Stomach (tissue), 9 donors: ENCODE results near the gene KRT17. TPM values are rescaled to one million over a fixed set of nuclear protein-coding genes. Genes with fewer than 3 reads are reported as not detected.
A peak's percentile ranks its signal among the peaks of the same experiment; 100 is the strongest.
"Not testable (repeated sequence)": the region's sequence is repeated elsewhere in the genome, so short reads cannot be mapped to it uniquely, and the experiment has no call there.

Source experiments
- DNase-seq, 2 donors: peaks; one replicate each; pipeline versions ENCODE4 v3.0.0 to v3.0.0-alpha.2; 2013 to 2019
- H3K27ac ChIP-seq, 5 donors: fragments of 200-600 bp in 4 of 5; sonication (generic) in 4 of 5; one replicate each; pipeline ENCODE4 v1.5.1; 2013 to 2019; ENCODE audit warnings: mild to moderate bottlenecking in 1 of 5, moderate library complexity in 1 of 5
- H3K27me3 ChIP-seq, 3 donors: fragments of 200-600 bp; sonication (generic); one replicate each; pipeline ENCODE4 v1.5.1; 2017 to 2019; ENCODE audit warnings: mixed run types in 1 of 3
- H3K36me3 ChIP-seq, 4 donors: fragments of 200-600 bp; sonication (generic); 1 replicate in 3 of 4; 2 replicates in 1 of 4; pipeline ENCODE4 v1.5.1; 2016 to 2019
- H3K4me1 ChIP-seq, 4 donors: fragments of 200-600 bp; sonication (generic); one replicate each; pipeline ENCODE4 v1.5.1; 2016 to 2019
- H3K4me3 ChIP-seq, 4 donors: fragments of 200-600 bp; sonication (generic) in 3 of 4; one replicate each; pipeline ENCODE4 v1.5.1; 2016 to 2019; ENCODE audit warnings: mild to moderate bottlenecking in 1 of 4
- H3K9me3 ChIP-seq, 4 donors: fragments of 200-600 bp; sonication (generic); one replicate each; pipeline ENCODE4 v1.5.1; 2016 to 2019
- CTCF ChIP-seq, 7 experiments: fragments of 450-650 bp in 4 of 7; fragments of 200-600 bp in 3 of 7; sonication (generic) in 3 of 7; IDR thresholded peaks; one replicate each; pipeline ENCODE4 v1.5.1; 2016 to 2019; ENCODE audit warnings: antibody characterized with exemption in 7 of 7, control low read depth in 2 of 7, mild to moderate bottlenecking in 1 of 7
- EP300 ChIP-seq: sonication (generic); formaldehyde crosslinking; IDR thresholded peaks from one replicate; pipeline ENCODE4 v1.6.1; 2017; ENCODE audit warnings: antibody characterized with exemption
- POLR2A ChIP-seq, 4 donors: fragments of 450-650 bp; IDR thresholded peaks; one replicate each; pipeline ENCODE4 v1.6.1; 2016; ENCODE audit warnings: antibody characterized with exemption in 4 of 4, control low read depth in 2 of 4, mild to moderate bottlenecking in 1 of 4, moderate library complexity in 1 of 4
- POLR2AphosphoS5 ChIP-seq, 3 donors: sonication (generic); formaldehyde crosslinking; IDR thresholded peaks; one replicate each; pipeline ENCODE4 v1.6.1; 2016; ENCODE audit warnings: antibody characterized with exemption in 3 of 3
- WGBS, 5 donors: extraction: QIAGEN DNeasy Blood & Tissue Kit in 3 of 5; methylation state at CpG; one replicate each; pipeline versions ENCODE4 v1.1.5 to v1.1.7; 2013 to 2018; 5-methylcytosine and 5-hydroxymethylcytosine counted together
- intact Hi-C: fragments of 100-400 bp; cut with DNase I; formaldehyde crosslinking; loops from one replicate; pipeline ENCODE4 v1.15.1; 2023; ENCODE audit warnings: low total_unique reads
- polyA plus RNA-seq, 3 donors: library from polyadenylated mRNA; stranded (reverse); fragments of 200-250 nt; gene quantifications; one replicate each; pipeline ENCODE4 v1.2.3, GENCODE V29; 2013
- total RNA-seq, 5 donors: library from RNA; depleted of rRNA; stranded (reverse); fragments of >200 nt; gene quantifications; one replicate each; pipeline versions ENCODE4 v1.1.0 to v1.2.3, GENCODE V29; 2014 to 2016
- donor health status: healthy with polysubstance abuse.
- donor health status: Bipolar disorder and iron deficiency.
- donor health status: healthy.

Gene KRT17
- total and polyA plus RNA-seq, 8 donors = 1.6 to 14.2 (median 6.0) TPM; not detected in 1

- no peaks in the 10 kb centered on the region for H3K36me3 ChIP-seq
- H3K4me1 ChIP-seq = no peaks in the 10 kb centered on the region
- no peak for TF ChIP-seq POLR2AphosphoS5 (IDR thresholded peaks at IDR 0.05)
- no peak for TF ChIP-seq POLR2A (IDR thresholded peaks at IDR 0.05)
- TF ChIP-seq EP300 = no peak
- TF ChIP-seq CTCF (IDR thresholded peaks at IDR 0.05) = no peak
- H3K27me3 ChIP-seq = peaks cover 0 to 59% (median 10%) of the 10 kb centered on the region in 3 donors
- no peak overlapping the region for H3K4me3 ChIP-seq
- intact Hi-C loops = no loop called here
- no peak overlapping the region for H3K27ac ChIP-seq
- H3K9me3 ChIP-seq = no peaks in the 10 kb centered on the region
- WGBS, 5 donors = 79 to 86% (median 81%) methylated on average over 2 of the region's 2 CpGs
- no peak for DNase-seq
These were observed 44.2 kb downstream of the KRT17 start for GRCh38 chr17:41580244-41580575.

DNA sequence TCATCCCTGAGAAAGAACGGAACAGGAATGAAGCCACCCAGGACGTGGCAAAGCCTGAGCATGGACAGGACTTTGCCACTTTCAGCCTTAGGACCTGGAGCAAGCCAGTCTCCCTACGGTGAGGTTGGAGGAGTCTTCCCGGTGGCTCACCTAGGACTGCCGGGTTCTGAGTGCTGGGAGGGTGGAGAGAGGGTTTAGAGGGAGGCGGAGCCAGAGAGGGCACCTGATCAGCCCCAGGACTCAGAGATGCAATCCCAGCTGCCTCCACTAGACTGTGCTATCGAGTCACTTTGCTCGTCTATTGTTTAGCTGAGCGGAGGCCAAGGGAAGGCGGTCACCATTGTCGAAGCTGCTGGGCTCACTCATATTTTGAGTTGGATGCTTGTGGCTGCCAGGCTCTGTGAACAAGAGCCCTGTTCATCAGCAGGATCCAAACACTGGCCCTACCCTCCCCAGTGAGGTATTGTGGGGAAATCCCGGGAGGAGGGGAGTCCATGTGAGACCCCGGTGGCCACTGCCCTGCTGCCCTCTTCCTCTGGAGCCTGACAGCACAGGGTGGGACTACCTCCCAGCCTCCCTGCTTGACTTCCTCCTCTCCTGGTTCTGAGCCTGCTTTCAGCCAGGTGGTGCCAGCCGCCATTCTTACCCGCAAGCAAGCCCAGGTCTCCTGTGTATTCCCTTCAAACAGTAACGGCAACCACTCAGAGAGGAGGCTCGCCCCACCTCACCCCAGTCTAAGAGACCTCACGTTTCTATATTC is 44.7 kb downstream of the KRT17 start:
- Histone ChIP-seq H3K4me3 (no peak overlapping the region), H3K9me3 (no peaks in the 10 kb centered on the region), H3K27ac (no peak overlapping the region), H3K27me3 (peaks cover 0 to 62% (median 10%) of the 10 kb centered on the region in 3 donors), H3K4me1 (no peaks in the 10 kb centered on the region), H3K36me3 (no peaks in the 10 kb centered on the region)
- no peak for TF ChIP-seq EP300
- TF ChIP-seq POLR2AphosphoS5 (IDR thresholded peaks at IDR 0.05) = peak in 1 of 3 donors; percentile 16
- TF ChIP-seq CTCF (IDR thresholded peaks at IDR 0.05) = peak in 5 of 7 experiments; percentile 53 to 79 (median 69)
- peak; percentile 87 to 93 for DNase-seq
- intact Hi-C loops = no loop called here
- WGBS, 5 donors = 37 to 63% (median 43%) methylated on average over 12 to 18 of the region's 18 CpGs

GRCh38 chr17:41578971-41579370 is 45.4 kb downstream of the KRT17 start:
- intact Hi-C loops = no loop called here
- Histone ChIP-seq H3K27me3 (peaks cover 0 to 65% (median 10%) of the 10 kb centered on the region in 3 donors), H3K4me1 (no peaks in the 10 kb centered on the region), H3K27ac (no peak overlapping the region), H3K4me3 (no peak overlapping the region), H3K9me3 (no peaks in the 10 kb centered on the region), H3K36me3 (no peaks in the 10 kb centered on the region)
- no peak for DNase-seq
- TF ChIP-seq EP300 (no peak), CTCF (IDR thresholded peaks at IDR 0.05) (no peak), POLR2AphosphoS5 (IDR thresholded peaks at IDR 0.05) (no peak), POLR2A (IDR thresholded peaks at IDR 0.05) (no peak)
- 65 to 86% (median 79%) methylated on average over 3 to 5 of the region's 5 CpGs for WGBS, 5 donors

GRCh38 chr17:41578538-41578937 is 45.8 kb downstream of the KRT17 start:
- Histone ChIP-seq H3K4me3 (no peak overlapping the region), H3K27ac (no peak overlapping the region), H3K4me1 (no peaks in the 10 kb centered on the region), H3K27me3 (peaks cover 0 to 69% (median 10%) of the 10 kb centered on the region in 3 donors), H3K36me3 (no peaks in the 10 kb centered on the region), H3K9me3 (no peaks in the 10 kb centered on the region)
- intact Hi-C loops = no loop called here
- TF ChIP-seq POLR2AphosphoS5 (IDR thresholded peaks at IDR 0.05) (no peak), EP300 (no peak), POLR2A (IDR thresholded peaks at IDR 0.05) (no peak), CTCF (IDR thresholded peaks at IDR 0.05) (no peak)
- WGBS, 5 donors = 71 to 92% (median 84%) methylated on average over 1 of the region's 1 CpG
- no peak for DNase-seq

DNA sequence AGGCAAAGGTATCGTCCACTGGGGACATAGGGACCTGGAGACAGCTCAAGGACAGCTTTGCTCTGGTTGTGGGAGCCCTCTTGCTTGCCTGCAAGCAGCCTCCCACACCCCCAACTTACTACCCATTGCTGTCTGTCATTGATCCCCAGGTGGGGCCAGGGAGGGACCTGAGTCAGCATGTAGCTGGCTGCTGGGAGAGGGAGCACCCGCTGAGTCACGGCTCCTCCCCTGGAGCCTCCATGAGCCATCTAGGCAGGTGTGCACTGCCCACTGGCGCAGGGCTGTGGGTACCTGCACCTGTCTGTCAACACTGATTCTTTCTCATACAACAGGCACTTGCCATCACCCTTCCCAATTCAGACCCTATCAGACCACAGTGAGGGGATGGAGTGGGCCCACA is 47.6 kb downstream of the KRT17 start:
- H3K27ac ChIP-seq, H3K4me1 ChIP-seq, H3K36me3 ChIP-seq, H3K9me3 ChIP-seq, H3K4me3 ChIP-seq, intact Hi-C loops: not testable (repeated sequence)
- WGBS, 5 donors = 61 to 94% (median 76%) methylated on average over 2 to 4 of the region's 4 CpGs
- peak; percentile 15 to 28 for DNase-seq
- H3K27me3 ChIP-seq = peaks cover 0 to 77% (median 15%) of the 10 kb centered on the region in 3 donors
